ENCODE data around the gene HMGCS2. TPM values are rescaled to one million over a fixed set of nuclear protein-coding genes. Genes with fewer than 3 reads are reported as not detected.

Gene HMGCS2
- total and polyA plus RNA-seq, 2 donors from 2014 or later = 3.9 to 163 TPM

DNA sequence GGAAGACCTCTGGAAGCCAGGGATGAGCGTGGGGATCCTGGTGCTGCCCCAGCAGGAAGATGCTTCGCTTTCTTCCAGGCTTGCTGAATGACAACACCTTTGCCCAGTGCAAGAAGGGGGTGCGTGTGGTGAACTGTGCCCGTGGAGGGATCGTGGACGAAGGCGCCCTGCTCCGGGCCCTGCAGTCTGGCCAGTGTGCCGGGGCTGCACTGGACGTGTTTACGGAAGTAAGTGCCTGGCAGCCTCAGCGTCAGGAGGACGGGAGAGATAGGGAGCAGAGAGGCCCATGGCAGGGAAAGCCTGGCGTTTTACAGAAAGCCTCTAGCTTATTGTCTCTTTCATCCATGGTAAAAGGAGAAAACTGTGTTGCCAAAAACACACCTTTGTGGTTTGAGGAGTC is 33.5 kb downstream of the HMGCS2 start:
- peaks cover 0 to 8% (median 2%) of the 10 kb centered on the region in 3 donors for H3K4me1 ChIP-seq (ENCODE audit: control insufficient read depth in 2 of 3, insufficient read depth in 2 of 3, low read depth in 1 of 3, low read length in 3 of 3)
- DNase-seq (peak in 1 of 5 donors; percentile 61), FAIRE-seq (no peak)
- H3K36me3 ChIP-seq (ENCODE audit: control insufficient read depth in 2 of 3, insufficient read depth in 3 of 3, low read length in 3 of 3) = peaks cover 0 to 9% (median 0%) of the 10 kb centered on the region in 3 donors
- H3K9me3 ChIP-seq (ENCODE audit: control insufficient read depth in 2 of 3, insufficient read depth in 1 of 3, low read length in 3 of 3) = no peaks in the 10 kb centered on the region
- TF ChIP-seq, protein P1, sequence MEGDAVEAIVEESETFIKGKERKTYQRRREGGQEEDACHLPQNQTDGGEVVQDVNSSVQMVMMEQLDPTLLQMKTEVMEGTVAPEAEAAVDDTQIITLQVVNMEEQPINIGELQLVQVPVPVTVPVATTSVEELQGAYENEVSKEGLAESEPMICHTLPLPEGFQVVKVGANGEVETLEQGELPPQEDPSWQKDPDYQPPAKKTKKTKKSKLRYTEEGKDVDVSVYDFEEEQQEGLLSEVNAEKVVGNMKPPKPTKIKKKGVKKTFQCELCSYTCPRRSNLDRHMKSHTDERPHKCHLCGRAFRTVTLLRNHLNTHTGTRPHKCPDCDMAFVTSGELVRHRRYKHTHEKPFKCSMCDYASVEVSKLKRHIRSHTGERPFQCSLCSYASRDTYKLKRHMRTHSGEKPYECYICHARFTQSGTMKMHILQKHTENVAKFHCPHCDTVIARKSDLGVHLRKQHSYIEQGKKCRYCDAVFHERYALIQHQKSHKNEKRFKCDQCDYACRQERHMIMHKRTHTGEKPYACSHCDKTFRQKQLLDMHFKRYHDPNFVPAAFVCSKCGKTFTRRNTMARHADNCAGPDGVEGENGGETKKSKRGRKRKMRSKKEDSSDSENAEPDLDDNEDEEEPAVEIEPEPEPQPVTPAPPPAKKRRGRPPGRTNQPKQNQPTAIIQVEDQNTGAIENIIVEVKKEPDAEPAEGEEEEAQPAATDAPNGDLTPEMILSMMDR (IDR thresholded peaks at IDR 0.05; ENCODE audit: borderline replicate concordance, extremely low read depth, insufficient read depth) = no peak
- intact Hi-C loops (cut with DNase I) = no loop called here
- H3K27ac ChIP-seq (ENCODE audit: low read depth in 2 of 2, low read length in 2 of 2) = no peak overlapping the region
- H3K4me3 ChIP-seq (ENCODE audit: low read length in 3 of 3) = no peak overlapping the region
- no peaks in the 10 kb centered on the region for H3K27me3 ChIP-seq (ENCODE audit: control insufficient read depth, insufficient read depth, low read length)
- H3K9ac ChIP-seq (ENCODE audit: low read length in 3 of 3) = no peak overlapping the region

DNA sequence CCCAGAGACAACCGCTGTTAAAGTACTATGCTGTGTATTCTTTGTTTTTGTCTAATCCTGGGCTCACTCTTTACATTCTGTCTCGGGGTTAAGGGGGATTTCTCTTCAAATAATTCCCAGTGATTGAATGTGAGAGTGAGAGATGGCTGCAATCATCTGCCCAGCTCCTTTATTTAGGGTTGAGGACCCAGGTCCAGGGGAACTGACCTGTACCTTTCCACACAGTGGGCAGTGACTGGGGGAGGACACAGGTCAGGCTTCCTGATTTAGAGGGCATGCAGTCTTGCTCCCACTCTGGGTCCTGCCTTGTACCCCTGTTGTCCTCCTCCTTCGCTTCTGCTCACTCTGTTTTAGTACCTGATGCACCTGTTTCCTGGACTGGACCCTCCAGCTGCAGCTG is 35.0 kb downstream of the HMGCS2 start:
- peaks cover 0 to 9% (median 0%) of the 10 kb centered on the region in 3 donors for H3K36me3 ChIP-seq (ENCODE audit: control insufficient read depth in 2 of 3, insufficient read depth in 3 of 3, low read length in 3 of 3)
- FAIRE-seq (no peak), DNase-seq (no peak)
- intact Hi-C loops (cut with DNase I) = no loop called here
- no peak overlapping the region for H3K27ac ChIP-seq (ENCODE audit: low read depth in 2 of 2, low read length in 2 of 2)
- H3K27me3 ChIP-seq (ENCODE audit: control insufficient read depth, insufficient read depth, low read length) = no peaks in the 10 kb centered on the region
- H3K9ac ChIP-seq (ENCODE audit: low read length in 3 of 3) = no peak overlapping the region
- no peak overlapping the region for H3K4me3 ChIP-seq (ENCODE audit: low read length in 3 of 3)
- TF ChIP-seq, protein P1 (IDR thresholded peaks at IDR 0.05; ENCODE audit: borderline replicate concordance, extremely low read depth, insufficient read depth) = no peak
- peaks cover 0 to 6% (median 0%) of the 10 kb centered on the region in 3 donors for H3K4me1 ChIP-seq (ENCODE audit: control insufficient read depth in 2 of 3, insufficient read depth in 2 of 3, low read depth in 1 of 3, low read length in 3 of 3)
- no peaks in the 10 kb centered on the region for H3K9me3 ChIP-seq (ENCODE audit: control insufficient read depth in 2 of 3, insufficient read depth in 1 of 3, low read length in 3 of 3)

DNA sequence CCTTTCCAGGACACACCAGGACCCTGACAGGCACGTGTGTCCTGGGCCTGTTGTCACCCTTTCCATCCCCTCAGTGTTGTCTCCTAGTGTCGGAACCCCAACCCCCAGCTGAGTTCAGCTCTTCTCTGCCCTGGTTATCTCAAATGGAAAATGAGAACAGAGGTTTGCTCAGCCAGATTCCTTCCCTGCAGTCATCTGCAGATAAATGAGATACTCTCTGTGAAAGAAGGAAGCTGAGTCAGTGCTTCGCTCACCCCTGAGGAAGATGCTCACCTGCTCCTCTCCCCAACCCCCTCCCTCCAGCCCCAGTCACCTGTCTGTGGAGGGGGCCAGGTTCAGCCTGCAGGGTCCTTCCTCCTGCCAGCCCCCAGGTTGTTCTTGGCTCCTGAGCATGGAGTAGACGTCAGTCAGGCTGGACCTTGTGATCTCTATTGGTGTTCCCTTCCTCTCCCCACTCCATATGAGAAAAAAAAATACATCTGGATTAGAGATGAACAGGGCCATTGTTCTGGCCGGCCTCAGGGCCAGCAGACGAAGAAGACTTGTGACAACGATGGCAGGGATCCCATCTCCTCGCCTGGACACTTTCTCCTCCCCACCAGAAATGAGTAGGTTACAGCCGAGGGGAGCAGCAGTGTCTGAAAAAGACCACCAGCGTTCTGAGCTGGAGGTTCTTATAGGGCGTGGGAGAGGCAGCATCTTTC is 36.1 kb downstream of the HMGCS2 start:
- intact Hi-C loops (cut with DNase I) = no loop called here
- no peak for FAIRE-seq
- no peaks in the 10 kb centered on the region for H3K9me3 ChIP-seq (ENCODE audit: control insufficient read depth in 2 of 3, insufficient read depth in 1 of 3, low read length in 3 of 3)
- no peak overlapping the region for H3K27ac ChIP-seq (ENCODE audit: low read depth in 2 of 2, low read length in 2 of 2)
- H3K4me1 ChIP-seq (ENCODE audit: control insufficient read depth in 2 of 3, insufficient read depth in 2 of 3, low read depth in 1 of 3, low read length in 3 of 3) = peaks cover 0 to 3% (median 0%) of the 10 kb centered on the region in 3 donors
- no peaks in the 10 kb centered on the region for H3K27me3 ChIP-seq (ENCODE audit: control insufficient read depth, insufficient read depth, low read length)
- H3K9ac ChIP-seq (ENCODE audit: low read length in 3 of 3) = no peak overlapping the region
- TF ChIP-seq, protein P1 (IDR thresholded peaks at IDR 0.05; ENCODE audit: borderline replicate concordance, extremely low read depth, insufficient read depth) = no peak
- no peak overlapping the region for H3K4me3 ChIP-seq (ENCODE audit: low read length in 3 of 3)
- no peak for DNase-seq
- peaks cover 0 to 9% (median 4%) of the 10 kb centered on the region in 3 donors for H3K36me3 ChIP-seq (ENCODE audit: control insufficient read depth in 2 of 3, insufficient read depth in 3 of 3, low read length in 3 of 3)
